Mononuclear cell (primary cell): ENCODE results near the gene MCTP1. TPM values are rescaled to one million over a fixed set of nuclear protein-coding genes. Genes with fewer than 3 reads are reported as not detected.
"Not testable (repeated sequence)": the region's sequence is repeated elsewhere in the genome, so short reads cannot be mapped to it uniquely, and the experiment has no call there.

Experiments used
- H3K27me3 ChIP-seq: 2 replicates; pipeline ENCODE4 v1.6.0; 2011; ENCODE audit warnings: low read length, control low read depth; ENCODE audit not compliant: insufficient read depth
- H3K4me1 ChIP-seq: 2 replicates; pipeline ENCODE4 v1.5.1; 2011; ENCODE audit warnings: mild to moderate bottlenecking, low read length, control low read depth; ENCODE audit not compliant: insufficient read depth
- H3K4me3 ChIP-seq: 2 replicates; pipeline ENCODE4 v1.5.1; 2011; ENCODE audit warnings: mild to moderate bottlenecking, low read length, moderate library complexity
- H3K9me3 ChIP-seq: 2 replicates; pipeline ENCODE4 v1.5.1; 2011; ENCODE audit warnings: low read depth, mild to moderate bottlenecking, control low read depth, low read length
- total RNA-seq: library from RNA; depleted of rRNA; stranded (reverse); fragments of >200 nt; gene quantifications from one replicate; pipeline ENCODE4 v1.2.3, GENCODE V29; 2012

The MCTP1 gene
- total RNA-seq, 1 donor: 33.6 TPM

DNA sequence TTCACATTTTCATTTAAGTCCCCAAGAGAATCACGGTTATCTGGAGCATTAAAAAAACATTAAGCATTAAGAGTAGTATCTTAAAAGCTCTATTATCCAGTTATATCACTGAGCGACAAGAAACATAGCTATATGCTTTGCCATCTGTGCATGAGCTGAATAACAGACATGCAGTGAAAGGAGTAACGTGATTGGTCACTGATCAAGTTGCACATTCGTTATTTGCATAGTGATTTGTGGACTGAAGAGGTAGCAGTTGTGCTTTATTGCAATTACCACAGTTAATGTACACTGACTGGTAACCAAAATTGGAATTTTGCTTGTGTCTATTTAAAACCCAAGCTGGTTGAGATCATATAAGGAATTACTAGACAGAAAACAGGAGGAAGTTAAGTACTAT lies 107.4 kb downstream of the MCTP1 start:
- no peaks in the 10 kb centered on the region for H3K27me3 ChIP-seq
- no peak overlapping the region for H3K4me3 ChIP-seq
- no peaks in the 10 kb centered on the region for H3K9me3 ChIP-seq
- H3K4me1 ChIP-seq: no peaks in the 10 kb centered on the region

DNA sequence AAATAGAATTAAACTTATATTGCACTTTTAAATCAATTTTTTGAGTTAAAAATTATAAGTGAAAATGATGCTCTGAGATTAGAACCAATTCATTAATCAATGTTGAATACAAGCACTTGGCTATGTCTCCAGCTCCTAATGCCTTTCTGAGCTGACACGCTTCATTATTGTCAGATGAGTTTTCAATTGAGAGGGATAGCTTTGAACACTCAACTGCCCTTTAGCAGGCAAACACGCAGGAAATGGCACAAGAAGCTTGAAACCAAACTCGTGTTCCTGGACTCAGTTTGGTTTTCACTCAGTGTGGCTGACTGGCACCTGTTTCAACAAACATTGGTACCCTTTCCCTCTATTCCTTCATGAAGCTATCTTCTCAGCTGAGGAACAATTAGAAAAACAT lies 109.8 kb downstream of the MCTP1 start:
- Histone ChIP-seq H3K27me3 (no peaks in the 10 kb centered on the region), H3K4me3 (no peak overlapping the region), H3K9me3 (no peaks in the 10 kb centered on the region), H3K4me1 (no peaks in the 10 kb centered on the region)

GRCh38 chr5:95172659-95173058 lies 112.2 kb downstream of the MCTP1 start:
- Histone ChIP-seq H3K27me3 (no peaks in the 10 kb centered on the region), H3K9me3 (no peaks in the 10 kb centered on the region), H3K4me3 (no peak overlapping the region), H3K4me1 (no peaks in the 10 kb centered on the region)

DNA sequence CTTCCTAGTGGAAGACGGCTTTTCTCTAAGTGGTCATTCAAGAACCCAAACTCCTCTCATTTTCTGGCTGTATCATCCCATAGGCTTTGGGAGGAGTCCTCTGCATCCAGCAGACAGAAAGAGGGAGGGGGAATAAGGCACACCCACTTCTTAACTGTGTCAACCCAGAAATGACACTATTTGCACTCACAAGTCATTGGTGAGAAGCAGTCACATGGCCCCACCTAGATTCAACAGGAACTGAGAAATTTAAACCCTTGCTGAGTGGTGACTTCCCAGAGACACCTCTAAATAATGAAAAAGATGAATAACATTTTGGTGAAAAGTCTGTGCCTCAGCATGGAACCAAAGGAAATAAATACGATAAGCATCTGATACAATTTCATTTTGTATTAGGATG lies 120.0 kb downstream of the MCTP1 start:
- Histone ChIP-seq H3K4me1 (peaks cover 4% of the 10 kb centered on the region), H3K27me3 (no peaks in the 10 kb centered on the region)

GRCh38 chr5:95163079-95163478 lies 121.8 kb downstream of the MCTP1 start:
- H3K4me1 ChIP-seq: peaks cover 4% of the 10 kb centered on the region
- H3K4me3 ChIP-seq: no peak overlapping the region
- no peaks in the 10 kb centered on the region for H3K9me3 ChIP-seq
- no peaks in the 10 kb centered on the region for H3K27me3 ChIP-seq

More for the DNA sequence above, 120.0 kb downstream of the MCTP1 start:
- no peaks in the 10 kb centered on the region for H3K9me3 ChIP-seq
- H3K4me3 ChIP-seq: no peak overlapping the region

DNA sequence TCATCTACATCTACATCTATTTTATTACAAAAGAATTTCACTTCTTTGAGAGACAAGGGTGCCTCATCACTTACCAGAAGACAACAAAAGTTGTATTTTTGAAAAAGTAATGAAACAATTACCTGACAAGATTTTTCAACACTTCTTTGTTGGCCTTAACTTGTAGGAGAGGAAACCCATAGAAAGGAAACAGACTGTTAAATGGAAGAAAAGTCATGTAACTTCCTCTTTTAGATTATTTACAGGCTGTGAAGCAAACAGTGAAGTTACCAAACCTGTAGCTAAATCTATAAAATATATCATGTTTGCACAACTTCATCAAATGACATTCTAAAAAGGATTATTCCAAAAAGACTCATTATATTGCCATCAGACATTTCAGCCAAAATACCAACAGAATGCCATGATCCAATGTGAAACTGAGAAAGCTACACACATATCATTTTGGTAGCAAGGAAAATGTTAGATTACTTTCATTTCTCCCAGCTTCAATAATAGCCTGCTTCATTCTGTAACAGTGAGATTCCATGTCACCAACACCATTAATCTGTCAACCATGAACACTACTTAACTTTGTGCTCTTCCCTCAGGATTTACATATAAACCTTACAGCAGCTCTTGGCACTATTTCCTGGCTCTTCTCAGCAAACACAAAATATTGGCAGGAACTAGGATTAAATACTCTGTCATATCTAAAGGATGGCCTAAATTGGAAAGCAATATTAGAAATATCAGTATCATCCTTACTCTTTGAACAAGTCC lies 122.5 kb downstream of the MCTP1 start:
- no peak overlapping the region for H3K4me3 ChIP-seq
- peaks cover 4% of the 10 kb centered on the region for H3K4me1 ChIP-seq
- H3K9me3 ChIP-seq: no peaks in the 10 kb centered on the region
- no peaks in the 10 kb centered on the region for H3K27me3 ChIP-seq

- no peaks in the 10 kb centered on the region for H3K27me3 ChIP-seq
- H3K9me3 ChIP-seq: no peaks in the 10 kb centered on the region
- H3K4me3 ChIP-seq: no peak overlapping the region
- H3K4me1 ChIP-seq: peaks cover 4% of the 10 kb centered on the region
Observed at GRCh38 chr5:95159603-95160002, 125.3 kb downstream of the MCTP1 start.

- no peaks in the 10 kb centered on the region for H3K4me1 ChIP-seq
- H3K27me3 ChIP-seq: no peaks in the 10 kb centered on the region
- H3K4me3 ChIP-seq: no peak overlapping the region
- no peaks in the 10 kb centered on the region for H3K9me3 ChIP-seq
Observed at GRCh38 chr5:95155888-95156287, 129.0 kb downstream of the MCTP1 start.

GRCh38 chr5:95153511-95153910 lies 131.4 kb downstream of the MCTP1 start:
- Histone ChIP-seq H3K4me3 (no peak overlapping the region), H3K4me1 (no peaks in the 10 kb centered on the region), H3K9me3 (no peaks in the 10 kb centered on the region), H3K27me3 (no peaks in the 10 kb centered on the region)

- Histone ChIP-seq H3K9me3 (no peaks in the 10 kb centered on the region), H3K4me3 (no peak overlapping the region), H3K4me1 (no peaks in the 10 kb centered on the region), H3K27me3 (no peaks in the 10 kb centered on the region)
Observed at GRCh38 chr5:95152535-95152934, 132.4 kb downstream of the MCTP1 start.

GRCh38 chr5:95152131-95152530 lies 132.8 kb downstream of the MCTP1 start:
- H3K9me3 ChIP-seq: no peaks in the 10 kb centered on the region
- H3K4me3 ChIP-seq: no peak overlapping the region
- H3K4me1 ChIP-seq: no peaks in the 10 kb centered on the region
- no peaks in the 10 kb centered on the region for H3K27me3 ChIP-seq

DNA sequence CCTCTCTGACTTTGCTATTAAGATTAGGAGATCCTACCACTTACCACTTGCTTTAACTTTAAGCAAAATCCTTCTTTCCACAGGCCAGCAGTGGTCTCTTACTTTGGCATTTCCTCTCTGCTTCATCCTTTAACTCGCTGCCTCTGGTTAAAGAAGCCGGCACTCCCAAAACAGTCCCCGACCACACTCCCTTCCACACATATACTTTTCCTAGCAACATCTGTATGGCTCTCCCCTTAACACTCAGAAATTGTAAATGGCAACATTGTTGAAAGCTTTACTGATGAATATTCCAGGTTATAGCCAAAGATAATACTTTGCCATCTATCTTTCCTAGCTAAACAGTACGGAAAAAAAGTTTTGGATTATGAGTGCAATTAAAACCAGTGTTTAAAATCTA lies 133.2 kb downstream of the MCTP1 start:
- Histone ChIP-seq H3K4me1 (no peaks in the 10 kb centered on the region), H3K9me3 (no peaks in the 10 kb centered on the region), H3K27me3 (no peaks in the 10 kb centered on the region), H3K4me3 (no peak overlapping the region)

GRCh38 chr5:95149387-95149786 lies 135.5 kb downstream of the MCTP1 start:
- Histone ChIP-seq H3K4me3 (no peak overlapping the region), H3K9me3 (no peaks in the 10 kb centered on the region), H3K27me3 (no peaks in the 10 kb centered on the region), H3K4me1 (no peaks in the 10 kb centered on the region)

DNA sequence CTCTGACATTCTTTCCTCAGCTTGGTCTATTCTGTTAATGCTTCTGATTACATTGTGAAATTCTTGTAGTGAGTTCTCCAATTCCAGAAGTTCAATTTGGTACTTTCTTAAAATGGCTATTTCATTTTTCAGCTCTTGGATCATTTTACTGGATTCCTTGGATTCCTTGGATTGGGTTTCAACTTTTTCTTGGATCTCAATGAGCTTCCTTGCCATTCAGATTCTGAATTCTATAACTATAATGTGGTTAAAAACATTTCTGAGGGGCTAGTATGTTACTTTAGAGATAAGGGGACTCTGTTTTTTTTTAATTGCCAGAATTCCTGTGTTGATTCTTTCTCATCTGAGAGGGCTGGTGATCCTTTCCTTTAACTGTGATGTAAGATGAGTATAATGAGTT lies 136.4 kb downstream of the MCTP1 start:
- H3K9me3 ChIP-seq: no peaks in the 10 kb centered on the region
- H3K4me1 ChIP-seq: no peaks in the 10 kb centered on the region
- H3K4me3 ChIP-seq: no peak overlapping the region
- no peaks in the 10 kb centered on the region for H3K27me3 ChIP-seq

- not testable (repeated sequence) for H3K4me3 ChIP-seq, H3K27me3 ChIP-seq, H3K9me3 ChIP-seq, H3K4me1 ChIP-seq
Observed at GRCh38 chr5:95143858-95144257, 141.0 kb downstream of the MCTP1 start.

DNA sequence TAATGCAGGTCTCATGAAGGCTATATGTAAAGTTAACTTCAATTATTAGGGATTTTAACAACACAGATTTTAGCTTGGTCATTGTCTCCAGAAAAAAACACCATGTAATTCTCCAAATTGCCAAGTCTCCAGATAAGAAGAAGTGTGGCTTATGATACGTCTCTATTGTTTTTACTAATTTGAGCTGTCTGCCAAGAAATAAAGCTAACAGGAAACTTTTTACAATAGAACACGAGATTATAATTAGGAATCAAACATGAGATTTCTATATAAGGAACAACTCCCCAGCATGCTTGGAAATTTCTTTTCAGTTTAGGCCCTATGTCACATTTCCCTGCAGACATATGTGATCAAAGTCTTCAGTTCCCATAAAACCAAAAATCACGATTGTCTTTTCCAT lies 142.7 kb downstream of the MCTP1 start:
- H3K9me3 ChIP-seq: no peaks in the 10 kb centered on the region
- H3K4me1 ChIP-seq: no peaks in the 10 kb centered on the region
- H3K27me3 ChIP-seq: no peaks in the 10 kb centered on the region
- no peak overlapping the region for H3K4me3 ChIP-seq
